T-helper 1 cell treated with Interleukin-12 subunit alpha and Interleukin-12 subunit beta and Interleukin-4 antibody, amounts not matched to agents 30 μg/mL and 1 μg/mL, for 36 hours (primary cell): Measurements from ENCODE around the gene SPDYE1.
"Not testable (repeated sequence)": the region's sequence is repeated elsewhere in the genome, so short reads cannot be mapped to it uniquely, and the experiment has no call there.

Experiments
- H3K27ac Mint-ChIP-seq: one replicate; pipeline ENCODE4 v1.8.0; 2021; ENCODE audit warnings: mild to moderate bottlenecking, mixed read lengths
- H3K27me3 Mint-ChIP-seq: one replicate; pipeline ENCODE4 v1.8.0; 2021; ENCODE audit warnings: low read depth, mixed read lengths
- H3K36me3 Mint-ChIP-seq: one replicate; pipeline ENCODE4 v1.8.0; 2021; ENCODE audit warnings: low read depth, mixed read lengths
- H3K4me1 Mint-ChIP-seq: one replicate; pipeline ENCODE4 v1.8.0; 2021; ENCODE audit warnings: low read depth, mixed read lengths
- H3K4me3 Mint-ChIP-seq: one replicate; pipeline ENCODE4 v1.8.0; 2021; ENCODE audit warnings: mild to moderate bottlenecking, moderate library complexity, mixed read lengths
- H3K9me3 Mint-ChIP-seq: one replicate; pipeline ENCODE4 v1.8.0; 2021; ENCODE audit warnings: mixed read lengths

The SPDYE1 gene

GRCh38 chr7:43983736-43984135 lies 14.0 kb upstream of the SPDYE1 start:
- not testable (repeated sequence) for H3K9me3 Mint-ChIP-seq, H3K27me3 Mint-ChIP-seq, H3K4me1 Mint-ChIP-seq, H3K4me3 Mint-ChIP-seq, H3K36me3 Mint-ChIP-seq, H3K27ac Mint-ChIP-seq

- H3K27me3 Mint-ChIP-seq, H3K27ac Mint-ChIP-seq: not testable (repeated sequence)
Measured at GRCh38 chr7:43985904-43986864, 11.5 kb upstream of the SPDYE1 start.

GRCh38 chr7:43987476-43987875 lies 10.2 kb upstream of the SPDYE1 start:
- not testable (repeated sequence) for H3K4me3 Mint-ChIP-seq, H3K36me3 Mint-ChIP-seq, H3K9me3 Mint-ChIP-seq, H3K4me1 Mint-ChIP-seq, H3K27me3 Mint-ChIP-seq, H3K27ac Mint-ChIP-seq

More at GRCh38 chr7:43985904-43986864, 11.5 kb upstream of the SPDYE1 start:
- not testable (repeated sequence) for H3K4me1 Mint-ChIP-seq, H3K4me3 Mint-ChIP-seq, H3K9me3 Mint-ChIP-seq, H3K36me3 Mint-ChIP-seq

GRCh38 chr7:43990011-43990585 lies 7.6 kb upstream of the SPDYE1 start:
- not testable (repeated sequence) for H3K27ac Mint-ChIP-seq, H3K36me3 Mint-ChIP-seq

GRCh38 chr7:43990829-43991228 lies 6.9 kb upstream of the SPDYE1 start:
- H3K36me3 Mint-ChIP-seq, H3K27ac Mint-ChIP-seq, H3K4me1 Mint-ChIP-seq, H3K9me3 Mint-ChIP-seq, H3K27me3 Mint-ChIP-seq, H3K4me3 Mint-ChIP-seq: not testable (repeated sequence)

More at GRCh38 chr7:43990011-43990585, 7.6 kb upstream of the SPDYE1 start:
- not testable (repeated sequence) for H3K27me3 Mint-ChIP-seq, H3K4me1 Mint-ChIP-seq, H3K4me3 Mint-ChIP-seq, H3K9me3 Mint-ChIP-seq

GRCh38 chr7:43992896-43993295 lies 4.8 kb upstream of the SPDYE1 start:
- not testable (repeated sequence) for H3K27ac Mint-ChIP-seq, H3K27me3 Mint-ChIP-seq, H3K4me1 Mint-ChIP-seq, H3K36me3 Mint-ChIP-seq, H3K9me3 Mint-ChIP-seq, H3K4me3 Mint-ChIP-seq

- H3K9me3 Mint-ChIP-seq, H3K4me3 Mint-ChIP-seq, H3K27me3 Mint-ChIP-seq, H3K4me1 Mint-ChIP-seq, H3K27ac Mint-ChIP-seq, H3K36me3 Mint-ChIP-seq: not testable (repeated sequence)
Measured at GRCh38 chr7:43994681-43995080, 3.0 kb upstream of the SPDYE1 start.

GRCh38 chr7:44012081-44012480 lies 14.4 kb downstream of the SPDYE1 start:
- H3K36me3 Mint-ChIP-seq, H3K27me3 Mint-ChIP-seq, H3K4me3 Mint-ChIP-seq, H3K4me1 Mint-ChIP-seq, H3K27ac Mint-ChIP-seq, H3K9me3 Mint-ChIP-seq: not testable (repeated sequence)

GRCh38 chr7:44015090-44015489 lies 17.4 kb downstream of the SPDYE1 start:
- H3K36me3 Mint-ChIP-seq, H3K27ac Mint-ChIP-seq, H3K9me3 Mint-ChIP-seq, H3K27me3 Mint-ChIP-seq, H3K4me3 Mint-ChIP-seq, H3K4me1 Mint-ChIP-seq: not testable (repeated sequence)

- H3K36me3 Mint-ChIP-seq, H3K9me3 Mint-ChIP-seq, H3K27me3 Mint-ChIP-seq: not testable (repeated sequence)
- Mint-ChIP-seq H3K27ac (peak overlapping the region; percentile 89), H3K4me1 (peaks cover 14% of the 10 kb centered on the region), H3K4me3 (peak overlapping the region; percentile 86)
Measured at GRCh38 chr7:44018857-44019807, 21.4 kb downstream of the SPDYE1 start.

- not testable (repeated sequence) for H3K27ac Mint-ChIP-seq, H3K4me3 Mint-ChIP-seq, H3K27me3 Mint-ChIP-seq, H3K36me3 Mint-ChIP-seq, H3K9me3 Mint-ChIP-seq
- H3K4me1 Mint-ChIP-seq = peaks cover 14% of the 10 kb centered on the region
Measured at GRCh38 chr7:44019825-44020224, 22.1 kb downstream of the SPDYE1 start.

GRCh38 chr7:44022069-44022468 lies 24.4 kb downstream of the SPDYE1 start:
- H3K9me3 Mint-ChIP-seq, H3K4me3 Mint-ChIP-seq, H3K36me3 Mint-ChIP-seq, H3K27ac Mint-ChIP-seq, H3K27me3 Mint-ChIP-seq: not testable (repeated sequence)
- peaks cover 14% of the 10 kb centered on the region for H3K4me1 Mint-ChIP-seq

- not testable (repeated sequence) for H3K27me3 Mint-ChIP-seq, H3K36me3 Mint-ChIP-seq, H3K27ac Mint-ChIP-seq, H3K9me3 Mint-ChIP-seq, H3K4me3 Mint-ChIP-seq
- H3K4me1 Mint-ChIP-seq = peaks cover 14% of the 10 kb centered on the region
Measured at GRCh38 chr7:44022796-44023467, 25.2 kb downstream of the SPDYE1 start.

GRCh38 chr7:44029433-44029832 lies 31.7 kb downstream of the SPDYE1 start:
- not testable (repeated sequence) for H3K36me3 Mint-ChIP-seq

More at GRCh38 chr7:44029433-44029832, 31.7 kb downstream of the SPDYE1 start:
- not testable (repeated sequence) for H3K4me1 Mint-ChIP-seq, H3K27me3 Mint-ChIP-seq, H3K27ac Mint-ChIP-seq, H3K4me3 Mint-ChIP-seq, H3K9me3 Mint-ChIP-seq
